Mucosa of rectum (tissue), 2 donors: ENCODE results near the gene COL4A2.

Experiments used
- H3K27ac ChIP-seq, 2 donors: one replicate each; pipeline ENCODE4 v1.7.0; 2013; ENCODE audit warnings: inconsistent platforms in 2 of 2, low read depth in 2 of 2, low read length in 2 of 2
- H3K27me3 ChIP-seq, 2 donors: one replicate each; pipeline ENCODE4 v1.7.0; 2013; ENCODE audit warnings: low read length in 2 of 2; ENCODE audit not compliant: control insufficient read depth in 2 of 2, insufficient read depth in 2 of 2
- H3K36me3 ChIP-seq, 2 donors: one replicate each; pipeline ENCODE4 v1.7.0; 2013; ENCODE audit warnings: low read length in 2 of 2; ENCODE audit not compliant: control insufficient read depth in 2 of 2, insufficient read depth in 2 of 2
- H3K4me1 ChIP-seq, 2 donors: one replicate each; pipeline ENCODE4 v1.7.0; 2013; ENCODE audit warnings: low read length in 2 of 2, mild to moderate bottlenecking in 1 of 2; ENCODE audit not compliant: control insufficient read depth in 2 of 2, insufficient read depth in 2 of 2
- H3K4me3 ChIP-seq, 2 donors: one replicate each; pipeline ENCODE4 v1.7.0; 2013; ENCODE audit warnings: low read length in 2 of 2
- H3K9ac ChIP-seq, 2 donors: one replicate each; pipeline ENCODE4 v1.7.0; 2013; ENCODE audit warnings: low read length in 2 of 2, low read depth in 1 of 2, mild to moderate bottlenecking in 1 of 2
- H3K9me3 ChIP-seq, 2 donors: one replicate each; pipeline ENCODE4 v1.7.0; 2013; ENCODE audit warnings: low read length in 2 of 2; ENCODE audit not compliant: control insufficient read depth in 2 of 2
- donor health status: healthy.
- donor health status: Normal muscosa, but diverticular disease.

COL4A2 gene

DNA sequence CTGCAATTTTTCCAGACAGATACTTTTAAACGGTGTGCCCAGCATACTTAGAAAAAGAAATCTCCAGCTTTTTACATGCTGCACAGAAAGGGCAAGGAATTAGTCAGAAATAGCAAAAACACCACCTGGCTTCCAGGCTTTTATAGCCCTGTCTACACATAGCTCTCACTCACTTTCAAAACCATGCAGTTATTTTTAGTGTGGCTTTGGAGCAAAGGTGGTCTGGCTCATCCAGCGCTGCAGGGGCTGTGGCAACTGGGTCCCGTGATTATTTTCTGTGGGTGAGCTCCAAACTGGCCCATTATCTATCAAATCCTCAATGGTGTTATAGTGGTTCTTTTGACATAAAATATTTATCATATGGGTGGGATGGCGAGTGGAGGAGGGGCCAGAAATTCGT is 57.0 kb downstream of the COL4A2 start:
- no peaks in the 10 kb centered on the region for H3K36me3 ChIP-seq
- H3K4me3 ChIP-seq = no peak overlapping the region
- H3K27me3 ChIP-seq = no peaks in the 10 kb centered on the region
- peaks cover 7 to 9% of the 10 kb centered on the region in 2 donors for H3K4me1 ChIP-seq
- H3K9ac ChIP-seq = no peak overlapping the region
- no peak overlapping the region for H3K27ac ChIP-seq
- H3K9me3 ChIP-seq = no peaks in the 10 kb centered on the region

DNA sequence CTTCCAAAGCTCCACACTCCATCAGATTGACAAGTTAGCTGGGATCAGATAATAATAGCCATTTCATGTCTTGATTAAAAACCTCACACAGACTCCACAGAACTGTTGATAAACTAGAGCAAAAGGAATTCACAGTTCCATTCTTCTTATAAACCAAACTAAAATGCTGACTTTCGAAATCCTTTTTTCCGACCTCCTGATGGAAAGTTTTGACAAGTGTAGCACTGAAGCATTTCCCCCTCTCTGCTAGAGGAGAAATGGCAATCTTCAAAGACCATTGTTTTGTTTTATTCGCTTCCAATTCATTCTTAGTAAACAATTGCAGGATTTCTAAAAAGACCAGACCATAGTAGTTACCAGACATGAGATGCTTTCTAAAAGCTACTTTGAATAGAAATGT is 58.8 kb downstream of the COL4A2 start:
- Histone ChIP-seq H3K9ac (no peak overlapping the region), H3K27me3 (no peaks in the 10 kb centered on the region), H3K9me3 (no peaks in the 10 kb centered on the region), H3K4me1 (peaks cover 7% of the 10 kb centered on the region in 2 donors), H3K4me3 (no peak overlapping the region), H3K36me3 (no peaks in the 10 kb centered on the region), H3K27ac (no peak overlapping the region)

DNA sequence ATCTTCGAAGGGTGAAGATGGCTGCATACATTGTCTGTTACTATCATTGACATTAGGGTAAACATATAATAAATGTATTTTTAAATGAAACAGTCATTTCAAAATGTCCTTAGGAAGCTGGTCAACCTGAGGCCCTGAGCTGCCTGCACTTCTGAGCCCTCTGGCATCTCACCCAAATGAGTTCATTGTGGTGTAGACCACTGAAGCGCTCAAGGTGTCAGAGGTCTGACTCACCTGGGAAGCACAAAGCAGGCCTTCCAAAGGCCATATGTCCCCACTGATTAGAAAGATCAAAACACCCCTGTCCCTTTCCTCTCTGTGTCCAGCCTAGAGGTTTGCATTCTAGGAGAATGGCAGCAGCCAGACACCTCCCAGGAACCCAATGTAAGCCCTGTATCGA is 59.6 kb downstream of the COL4A2 start:
- Histone ChIP-seq H3K27me3 (no peaks in the 10 kb centered on the region), H3K9ac (no peak overlapping the region), H3K4me1 (peaks cover under 1 to 3% of the 10 kb centered on the region in 2 donors), H3K9me3 (no peaks in the 10 kb centered on the region), H3K36me3 (no peaks in the 10 kb centered on the region), H3K27ac (no peak overlapping the region), H3K4me3 (no peak overlapping the region)

DNA sequence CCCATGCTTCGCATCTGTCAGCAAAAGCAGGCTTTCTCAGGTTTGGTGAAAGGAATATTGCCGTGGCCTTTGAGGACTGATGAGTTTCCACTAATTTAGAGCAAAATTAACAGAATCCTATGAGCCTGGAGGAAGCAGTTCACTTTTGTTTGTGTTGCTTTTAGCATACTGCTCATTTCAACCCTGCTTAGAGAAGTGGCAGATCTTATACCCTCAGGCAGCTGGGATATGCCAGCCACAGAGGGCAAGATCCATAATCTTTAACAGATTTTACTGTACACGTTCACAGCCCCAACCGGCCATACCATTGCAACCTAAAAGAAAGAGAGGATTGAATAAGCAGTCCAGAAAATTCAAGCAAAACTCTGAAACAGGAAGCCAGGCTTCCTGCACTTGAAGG is 60.5 kb downstream of the COL4A2 start:
- H3K9me3 ChIP-seq = no peaks in the 10 kb centered on the region
- no peak overlapping the region for H3K27ac ChIP-seq
- H3K36me3 ChIP-seq = no peaks in the 10 kb centered on the region
- no peak overlapping the region for H3K9ac ChIP-seq
- H3K4me1 ChIP-seq = no peaks in the 10 kb centered on the region
- no peaks in the 10 kb centered on the region for H3K27me3 ChIP-seq
- no peak overlapping the region for H3K4me3 ChIP-seq

DNA sequence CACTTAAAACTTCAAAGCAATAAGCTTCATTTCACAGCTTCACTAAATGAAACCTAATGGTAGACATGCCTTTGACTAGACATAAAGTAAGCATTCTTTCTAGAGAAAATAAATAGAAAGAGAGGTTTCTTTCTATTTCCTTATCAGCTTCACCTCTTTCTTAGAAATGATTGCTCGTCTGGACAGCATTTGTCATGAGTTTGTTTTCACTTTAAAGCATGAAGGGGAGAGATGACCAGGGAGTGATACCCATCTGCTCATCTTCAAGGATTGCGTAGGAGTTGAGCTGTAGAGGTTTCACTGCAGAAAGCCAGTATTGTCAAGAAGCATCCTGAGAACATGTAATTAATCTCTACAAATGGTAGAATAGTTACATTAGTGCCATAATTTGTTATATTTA is 61.3 kb downstream of the COL4A2 start:
- no peak overlapping the region for H3K9ac ChIP-seq
- H3K4me1 ChIP-seq = no peaks in the 10 kb centered on the region
- H3K4me3 ChIP-seq = no peak overlapping the region
- no peaks in the 10 kb centered on the region for H3K36me3 ChIP-seq
- no peak overlapping the region for H3K27ac ChIP-seq
- no peaks in the 10 kb centered on the region for H3K27me3 ChIP-seq
- H3K9me3 ChIP-seq = no peaks in the 10 kb centered on the region

DNA sequence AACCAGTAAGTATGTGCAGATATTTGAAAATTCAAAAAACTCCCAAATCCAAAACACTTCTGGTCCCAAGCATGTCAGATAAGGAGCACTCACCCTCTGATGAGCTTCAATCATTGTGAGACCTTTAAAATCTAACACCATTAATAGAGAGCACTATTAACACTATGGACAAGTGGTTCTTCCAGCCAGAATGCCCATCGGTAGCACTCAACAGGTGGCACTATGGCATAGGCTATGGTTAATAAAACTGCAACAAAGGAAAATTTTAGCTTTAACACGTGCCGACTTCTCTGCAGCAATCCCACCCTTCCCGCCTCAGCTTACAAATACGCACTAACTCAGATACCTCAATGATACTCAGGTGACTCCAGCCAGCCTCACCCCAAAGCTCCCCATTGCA is 62.3 kb downstream of the COL4A2 start:
- Histone ChIP-seq H3K9me3 (no peaks in the 10 kb centered on the region), H3K27ac (no peak overlapping the region)

DNA sequence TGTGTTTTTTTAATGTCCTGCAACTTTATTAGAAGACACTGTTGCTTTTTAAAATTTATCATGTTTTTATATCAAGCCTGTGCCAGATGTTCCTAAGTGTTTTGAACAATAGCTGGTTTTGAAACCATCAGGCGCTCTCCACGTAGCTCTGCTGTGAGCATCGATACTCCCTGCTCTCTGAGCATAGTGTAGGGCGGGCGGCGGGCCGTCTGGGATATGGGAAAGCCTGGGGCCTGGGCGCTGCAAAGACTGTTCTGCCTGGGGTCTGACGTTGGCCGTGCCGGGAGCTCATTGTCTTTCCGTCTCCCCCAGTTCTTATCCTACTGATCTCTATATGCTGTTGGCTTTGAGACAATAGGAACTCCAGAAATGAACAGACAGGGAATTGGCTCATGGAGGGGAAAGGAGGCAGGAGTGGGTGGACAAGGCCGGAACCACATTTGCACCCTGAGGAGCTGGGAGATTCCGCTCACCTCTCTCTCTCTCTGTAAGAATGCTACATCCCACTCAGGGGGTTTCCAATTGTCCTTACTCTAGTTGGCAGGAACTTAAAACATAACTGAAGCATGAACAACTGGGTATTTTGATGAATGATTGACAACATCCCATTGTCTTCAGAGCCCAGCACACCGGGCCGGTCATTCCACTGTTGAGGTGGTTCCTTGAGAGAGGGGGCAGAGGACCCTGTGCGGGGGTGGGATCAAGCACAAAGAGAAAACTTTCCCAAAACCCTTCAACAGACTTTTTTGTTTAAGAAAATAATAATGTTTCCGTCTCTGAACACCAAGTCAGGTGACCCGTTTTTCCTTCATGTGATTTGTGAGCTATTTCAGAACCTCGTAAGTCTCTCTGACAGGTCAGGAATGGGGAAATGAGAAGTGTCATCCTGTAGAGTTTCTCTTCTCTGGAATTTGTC is 64.7 kb downstream of the COL4A2 start:
- Histone ChIP-seq H3K4me1 (peaks cover 0 to 3% of the 10 kb centered on the region in 2 donors), H3K4me3 (no peak overlapping the region), H3K36me3 (no peaks in the 10 kb centered on the region), H3K9me3 (no peaks in the 10 kb centered on the region), H3K27ac (no peak overlapping the region), H3K27me3 (no peaks in the 10 kb centered on the region), H3K9ac (no peak overlapping the region)

More for the DNA sequence above, 62.3 kb downstream of the COL4A2 start:
- no peaks in the 10 kb centered on the region for H3K4me1 ChIP-seq
- H3K9ac ChIP-seq = no peak overlapping the region
- no peak overlapping the region for H3K4me3 ChIP-seq
- no peaks in the 10 kb centered on the region for H3K36me3 ChIP-seq
- H3K27me3 ChIP-seq = no peaks in the 10 kb centered on the region

DNA sequence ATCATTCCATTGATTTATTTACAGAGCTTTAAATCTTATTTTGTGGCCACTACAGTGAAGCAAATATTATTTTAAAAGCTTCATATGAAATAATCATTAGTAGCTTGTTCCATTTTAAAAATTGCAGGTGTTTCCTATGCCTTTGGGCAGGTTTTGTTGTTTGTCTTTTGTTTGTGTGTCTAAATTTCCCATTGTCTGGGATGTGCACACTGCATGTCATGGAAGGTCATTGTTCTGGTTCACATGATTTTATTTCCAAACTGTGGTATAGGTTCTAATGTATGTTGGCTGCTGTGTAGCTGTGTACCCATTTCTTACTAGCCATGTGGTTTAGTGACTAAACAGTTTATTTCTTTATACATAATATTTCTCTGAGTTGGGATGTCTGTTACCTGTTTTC is 65.6 kb downstream of the COL4A2 start:
- Histone ChIP-seq H3K4me3 (no peak overlapping the region), H3K9ac (no peak overlapping the region), H3K9me3 (no peaks in the 10 kb centered on the region), H3K36me3 (no peaks in the 10 kb centered on the region), H3K27me3 (no peaks in the 10 kb centered on the region), H3K27ac (no peak overlapping the region), H3K4me1 (peaks cover 0 to 3% of the 10 kb centered on the region in 2 donors)

DNA sequence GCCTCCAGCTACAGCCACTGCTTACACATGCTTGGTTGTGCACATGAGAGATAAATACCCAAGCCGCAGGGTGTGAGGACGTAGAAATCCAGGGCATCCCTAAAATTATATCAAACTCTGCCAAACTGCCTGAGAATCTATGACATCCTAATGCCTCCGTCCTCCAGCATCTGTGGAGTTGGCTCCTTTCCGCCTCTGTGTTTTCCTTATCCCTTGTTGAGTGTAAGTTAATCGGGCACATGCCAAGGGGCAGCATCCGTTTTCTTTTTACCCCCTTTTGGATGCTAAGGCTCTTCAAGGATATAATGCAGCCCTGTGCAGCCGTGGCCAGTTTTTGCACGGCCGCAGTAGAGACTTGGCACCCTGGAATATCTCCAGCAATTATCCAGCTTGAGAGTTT is 66.5 kb downstream of the COL4A2 start:
- Histone ChIP-seq H3K9ac (no peak overlapping the region), H3K9me3 (no peaks in the 10 kb centered on the region), H3K4me1 (peaks cover 0 to 3% of the 10 kb centered on the region in 2 donors), H3K36me3 (no peaks in the 10 kb centered on the region), H3K4me3 (no peak overlapping the region), H3K27ac (no peak overlapping the region), H3K27me3 (no peaks in the 10 kb centered on the region)

DNA sequence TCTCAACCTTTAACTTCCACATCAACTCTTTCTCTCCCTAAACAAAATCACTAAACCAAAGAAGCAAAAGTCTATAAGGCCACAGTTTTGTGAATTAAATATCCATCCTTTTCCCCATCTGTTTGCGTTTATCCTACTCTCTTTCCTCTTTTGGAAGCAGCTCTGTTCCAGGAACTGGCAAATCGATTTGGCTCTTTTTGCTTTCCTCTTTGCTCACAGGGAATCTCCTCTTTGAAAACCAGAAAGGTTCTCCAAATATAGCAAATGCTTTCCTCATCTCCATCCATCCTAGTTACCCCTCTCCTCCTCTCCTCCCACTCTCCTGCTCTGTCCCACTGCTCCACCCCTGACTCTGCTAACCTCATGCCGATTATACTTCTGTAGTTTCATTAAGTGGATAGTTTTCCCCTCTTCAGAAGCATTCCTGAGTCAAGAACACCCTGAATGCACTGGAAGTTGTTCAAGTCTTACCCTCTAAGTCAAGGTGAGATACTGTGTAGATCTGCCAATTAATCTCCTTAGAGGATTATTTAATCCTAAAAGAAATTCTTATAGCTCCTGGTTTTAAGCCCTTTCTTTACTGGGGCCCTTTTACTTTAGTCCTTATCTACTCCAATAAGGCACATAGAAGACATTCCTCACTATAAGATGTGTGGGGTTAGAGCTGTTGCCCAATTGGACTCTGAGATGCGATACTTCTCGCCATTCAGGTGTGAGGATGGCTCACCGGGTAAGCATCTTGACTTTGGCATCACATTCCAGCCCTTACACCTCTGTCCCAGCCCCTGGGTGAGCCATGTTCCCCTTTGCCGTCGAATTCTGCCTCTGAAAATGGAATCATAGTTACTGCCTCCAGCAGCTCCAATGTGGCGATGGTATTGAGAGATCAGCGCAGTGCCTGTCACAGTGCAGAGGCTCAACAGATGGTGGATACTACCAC is 67.6 kb downstream of the COL4A2 start:
- H3K4me3 ChIP-seq = no peak overlapping the region
- no peaks in the 10 kb centered on the region for H3K36me3 ChIP-seq
- no peak overlapping the region for H3K27ac ChIP-seq
- H3K9me3 ChIP-seq = no peaks in the 10 kb centered on the region
- peaks cover 0 to 3% of the 10 kb centered on the region in 2 donors for H3K4me1 ChIP-seq
- H3K27me3 ChIP-seq = no peaks in the 10 kb centered on the region
- no peak overlapping the region for H3K9ac ChIP-seq
